ENCODE results near the gene CCR7.
A peak's percentile ranks its signal among the peaks of the same experiment; 100 is the strongest.

CCR7 gene

GRCh38 chr17:40531051-40531991 is 34.0 kb downstream of the CCR7 start:
- Mint-ChIP-seq H3K36me3 (ENCODE audit: low read depth) (peaks cover 2% of the 10 kb centered on the region), H3K27me3 (no peaks in the 10 kb centered on the region), H3K27ac (peak overlapping the region; percentile 85), H3K9me3 (no peaks in the 10 kb centered on the region), H3K4me3 (peak overlapping the region; percentile 71), H3K4me1 (peaks cover 75% of the 10 kb centered on the region)
- DNase-seq: peak; percentile 89
- peak; percentile 82 for ATAC-seq

GRCh38 chr17:40530531-40530994 is 34.7 kb downstream of the CCR7 start:
- H3K4me1 Mint-ChIP-seq: peaks cover 67% of the 10 kb centered on the region
- H3K27me3 Mint-ChIP-seq: no peaks in the 10 kb centered on the region
- peak overlapping the region; percentile 29 for H3K4me3 Mint-ChIP-seq
- ATAC-seq (no peak), DNase-seq (peak; percentile 21)
- peaks cover 4% of the 10 kb centered on the region for H3K9me3 Mint-ChIP-seq
- peak overlapping the region; percentile 85 for H3K27ac Mint-ChIP-seq
- peaks cover 7% of the 10 kb centered on the region for H3K36me3 Mint-ChIP-seq (ENCODE audit: low read depth)

GRCh38 chr17:40529991-40530390 is 35.3 kb downstream of the CCR7 start:
- peaks cover 12% of the 10 kb centered on the region for H3K36me3 Mint-ChIP-seq (ENCODE audit: low read depth)
- no peak overlapping the region for H3K4me3 Mint-ChIP-seq
- H3K27ac Mint-ChIP-seq: peak overlapping the region; percentile 85
- peaks cover 10% of the 10 kb centered on the region for H3K9me3 Mint-ChIP-seq
- ATAC-seq (no peak), DNase-seq (no peak)
- H3K27me3 Mint-ChIP-seq: no peaks in the 10 kb centered on the region
- peaks cover 63% of the 10 kb centered on the region for H3K4me1 Mint-ChIP-seq

GRCh38 chr17:40528692-40529417 is 36.4 kb downstream of the CCR7 start:
- Mint-ChIP-seq H3K27me3 (no peaks in the 10 kb centered on the region), H3K27ac (peak overlapping the region; percentile 55), H3K36me3 (ENCODE audit: low read depth) (peaks cover 21% of the 10 kb centered on the region), H3K4me3 (no peak overlapping the region), H3K9me3 (peaks cover 22% of the 10 kb centered on the region), H3K4me1 (peaks cover 53% of the 10 kb centered on the region)
- no peak for DNase-seq
- ATAC-seq: no peak

- no peaks in the 10 kb centered on the region for H3K27me3 Mint-ChIP-seq
- no peak for ATAC-seq
- peaks cover 26% of the 10 kb centered on the region for H3K36me3 Mint-ChIP-seq (ENCODE audit: low read depth)
- DNase-seq: no peak
- peaks cover 34% of the 10 kb centered on the region for H3K4me1 Mint-ChIP-seq
- no peak overlapping the region for H3K27ac Mint-ChIP-seq
- H3K4me3 Mint-ChIP-seq: no peak overlapping the region
- peaks cover 26% of the 10 kb centered on the region for H3K9me3 Mint-ChIP-seq
These were observed 38.6 kb downstream of the CCR7 start for GRCh38 chr17:40526668-40527067.

- Mint-ChIP-seq H3K27me3 (no peaks in the 10 kb centered on the region), H3K36me3 (ENCODE audit: low read depth) (peaks cover 26% of the 10 kb centered on the region), H3K4me1 (peaks cover 26% of the 10 kb centered on the region), H3K9me3 (peaks cover 26% of the 10 kb centered on the region), H3K4me3 (no peak overlapping the region), H3K27ac (no peak overlapping the region)
- ATAC-seq: no peak
- no peak for DNase-seq
These were observed 40.0 kb downstream of the CCR7 start for GRCh38 chr17:40525294-40525693.

- H3K36me3 Mint-ChIP-seq (ENCODE audit: low read depth): peaks cover 26% of the 10 kb centered on the region
- H3K27ac Mint-ChIP-seq: no peak overlapping the region
- peaks cover 20% of the 10 kb centered on the region for H3K4me1 Mint-ChIP-seq
- DNase-seq (no peak), ATAC-seq (no peak)
- no peak overlapping the region for H3K4me3 Mint-ChIP-seq
- peaks cover 26% of the 10 kb centered on the region for H3K9me3 Mint-ChIP-seq
- no peaks in the 10 kb centered on the region for H3K27me3 Mint-ChIP-seq
These were observed 40.9 kb downstream of the CCR7 start for GRCh38 chr17:40524243-40524965.

GRCh38 chr17:40522961-40523310 is 42.3 kb downstream of the CCR7 start:
- Mint-ChIP-seq H3K27ac (no peak overlapping the region), H3K9me3 (peaks cover 26% of the 10 kb centered on the region), H3K4me3 (no peak overlapping the region), H3K4me1 (peaks cover 24% of the 10 kb centered on the region), H3K36me3 (ENCODE audit: low read depth) (peaks cover 26% of the 10 kb centered on the region), H3K27me3 (no peaks in the 10 kb centered on the region)
- ATAC-seq: no peak
- DNase-seq: no peak

- H3K9me3 Mint-ChIP-seq: peaks cover 26% of the 10 kb centered on the region
- H3K4me3 Mint-ChIP-seq: no peak overlapping the region
These were observed 42.9 kb downstream of the CCR7 start for GRCh38 chr17:40522250-40522960.

GRCh38 chr17:40520991-40521453 is 44.2 kb downstream of the CCR7 start:
- ATAC-seq (no peak), DNase-seq (no peak)
- no peak overlapping the region for H3K4me3 Mint-ChIP-seq
- peaks cover 26% of the 10 kb centered on the region for H3K36me3 Mint-ChIP-seq (ENCODE audit: low read depth)
- peaks cover 41% of the 10 kb centered on the region for H3K4me1 Mint-ChIP-seq
- H3K27ac Mint-ChIP-seq: no peak overlapping the region
- no peaks in the 10 kb centered on the region for H3K27me3 Mint-ChIP-seq
- peaks cover 26% of the 10 kb centered on the region for H3K9me3 Mint-ChIP-seq

More at GRCh38 chr17:40522250-40522960, 42.9 kb downstream of the CCR7 start:
- Mint-ChIP-seq H3K27ac (no peak overlapping the region), H3K36me3 (ENCODE audit: low read depth) (peaks cover 27% of the 10 kb centered on the region), H3K27me3 (no peaks in the 10 kb centered on the region), H3K4me1 (peaks cover 27% of the 10 kb centered on the region)
- ATAC-seq (no peak), DNase-seq (no peak)

GRCh38 chr17:40519089-40519775 is 46.0 kb downstream of the CCR7 start:
- H3K27me3 Mint-ChIP-seq: peaks cover 6% of the 10 kb centered on the region
- peaks cover 9% of the 10 kb centered on the region for H3K9me3 Mint-ChIP-seq
- DNase-seq (no peak), ATAC-seq (no peak)
- no peak overlapping the region for H3K27ac Mint-ChIP-seq
- peaks cover 56% of the 10 kb centered on the region for H3K4me1 Mint-ChIP-seq
- peaks cover 13% of the 10 kb centered on the region for H3K36me3 Mint-ChIP-seq (ENCODE audit: low read depth)
- H3K4me3 Mint-ChIP-seq: no peak overlapping the region

GRCh38 chr17:40518401-40519088 is 46.7 kb downstream of the CCR7 start:
- DNase-seq (no peak), ATAC-seq (no peak)
- Mint-ChIP-seq H3K36me3 (ENCODE audit: low read depth) (peaks cover 9% of the 10 kb centered on the region), H3K27me3 (peaks cover 8% of the 10 kb centered on the region), H3K4me3 (peak overlapping the region; percentile 50), H3K9me3 (peaks cover 5% of the 10 kb centered on the region), H3K4me1 (peaks cover 61% of the 10 kb centered on the region), H3K27ac (peak overlapping the region; percentile 25)

GRCh38 chr17:40517981-40518380 is 47.3 kb downstream of the CCR7 start:
- H3K36me3 Mint-ChIP-seq (ENCODE audit: low read depth): peaks cover 4% of the 10 kb centered on the region
- H3K27ac Mint-ChIP-seq: peak overlapping the region; percentile 25
- H3K4me1 Mint-ChIP-seq: peaks cover 61% of the 10 kb centered on the region
- no peaks in the 10 kb centered on the region for H3K9me3 Mint-ChIP-seq
- peak overlapping the region; percentile 50 for H3K4me3 Mint-ChIP-seq
- H3K27me3 Mint-ChIP-seq: peaks cover 8% of the 10 kb centered on the region
- DNase-seq (no peak), ATAC-seq (no peak)
